GM21367 (cell line): ENCODE data around the gene USP17L25.
"Not testable (repeated sequence)": the region's sequence is repeated elsewhere in the genome, so short reads cannot be mapped to it uniquely, and the experiment has no call there.

Experiments
- ATAC-seq: cut with Tn5 transposase; IDR thresholded peaks from one replicate; pipeline ENCODE4 v1.9.1; 2021; ENCODE audit not compliant: unreplicated experiment

The USP17L25 gene, protein sequence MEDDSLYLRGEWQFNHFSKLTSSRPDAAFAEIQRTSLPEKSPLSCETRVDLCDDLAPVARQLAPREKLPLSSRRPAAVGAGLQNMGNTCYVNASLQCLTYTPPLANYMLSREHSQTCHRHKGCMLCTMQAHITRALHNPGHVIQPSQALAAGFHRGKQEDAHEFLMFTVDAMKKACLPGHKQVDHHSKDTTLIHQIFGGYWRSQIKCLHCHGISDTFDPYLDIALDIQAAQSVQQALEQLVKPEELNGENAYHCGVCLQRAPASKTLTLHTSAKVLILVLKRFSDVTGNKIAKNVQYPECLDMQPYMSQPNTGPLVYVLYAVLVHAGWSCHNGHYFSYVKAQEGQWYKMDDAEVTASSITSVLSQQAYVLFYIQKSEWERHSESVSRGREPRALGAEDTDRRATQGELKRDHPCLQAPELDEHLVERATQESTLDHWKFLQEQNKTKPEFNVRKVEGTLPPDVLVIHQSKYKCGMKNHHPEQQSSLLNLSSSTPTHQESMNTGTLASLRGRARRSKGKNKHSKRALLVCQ

DNA sequence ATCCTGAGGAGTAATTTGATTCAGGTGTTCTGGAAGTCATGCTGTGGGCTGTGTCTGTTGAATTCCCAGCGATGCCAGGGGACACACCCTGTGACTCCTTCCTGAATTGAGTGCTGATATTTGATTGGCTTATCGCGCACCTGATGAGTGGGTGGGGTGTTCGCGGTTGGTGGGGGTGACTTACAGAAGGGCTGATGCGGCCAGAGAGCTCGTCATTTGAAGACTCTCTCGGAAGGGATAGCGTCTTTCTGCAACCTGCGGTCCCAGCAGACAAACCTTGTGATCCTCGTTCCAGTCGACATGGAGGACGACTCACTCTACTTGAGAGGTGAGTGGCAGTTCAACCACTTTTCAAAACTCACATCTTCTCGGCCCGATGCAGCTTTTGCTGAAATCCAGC, at the start of gene USP17L25:
Gene USP17L25, plus strand, starts transcription at position 301 of the 400 bp plus-strand sequence. Its CDS starts 0 bp downstream, at position 301.
- ATAC-seq = not testable (repeated sequence)

DNA sequence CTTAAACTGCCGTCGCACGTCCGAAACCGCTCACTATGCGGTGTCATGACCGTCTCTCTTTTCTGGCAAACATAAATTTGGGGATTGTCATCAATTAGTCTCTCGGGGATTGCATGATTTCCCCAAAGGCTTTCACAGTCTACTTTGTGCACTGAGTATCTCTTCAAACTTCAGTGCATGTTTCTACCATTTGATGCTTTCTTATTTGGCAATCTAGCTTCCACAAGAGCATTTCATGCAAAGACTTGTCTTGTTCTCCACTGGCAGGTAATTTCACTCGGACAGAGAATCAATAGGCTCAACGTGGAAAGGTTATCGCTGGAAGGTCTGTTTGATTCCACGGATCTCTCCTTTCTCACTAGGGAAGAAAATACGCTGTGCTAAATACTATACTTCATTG, 5.5 kb upstream of the USP17L25 start:
- not testable (repeated sequence) for ATAC-seq

DNA sequence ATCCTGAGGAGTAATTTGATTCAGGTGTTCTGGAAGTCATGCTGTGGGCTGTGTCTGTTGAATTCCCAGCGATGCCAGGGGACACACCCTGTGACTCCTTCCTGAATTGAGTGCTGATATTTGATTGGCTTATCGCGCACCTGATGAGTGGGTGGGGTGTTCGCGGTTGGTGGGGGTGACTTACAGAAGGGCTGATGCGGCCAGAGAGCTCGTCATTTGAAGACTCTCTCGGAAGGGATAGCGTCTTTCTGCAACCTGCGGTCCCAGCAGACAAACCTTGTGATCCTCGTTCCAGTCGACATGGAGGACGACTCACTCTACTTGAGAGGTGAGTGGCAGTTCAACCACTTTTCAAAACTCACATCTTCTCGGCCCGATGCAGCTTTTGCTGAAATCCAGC, 4.8 kb upstream of the USP17L25 start, which contains the start of gene USP17L24:
Gene USP17L24, plus strand, starts transcription at position 301 of the 400 bp plus-strand sequence. Its CDS starts 0 bp downstream, at position 301.
- not testable (repeated sequence) for ATAC-seq

DNA sequence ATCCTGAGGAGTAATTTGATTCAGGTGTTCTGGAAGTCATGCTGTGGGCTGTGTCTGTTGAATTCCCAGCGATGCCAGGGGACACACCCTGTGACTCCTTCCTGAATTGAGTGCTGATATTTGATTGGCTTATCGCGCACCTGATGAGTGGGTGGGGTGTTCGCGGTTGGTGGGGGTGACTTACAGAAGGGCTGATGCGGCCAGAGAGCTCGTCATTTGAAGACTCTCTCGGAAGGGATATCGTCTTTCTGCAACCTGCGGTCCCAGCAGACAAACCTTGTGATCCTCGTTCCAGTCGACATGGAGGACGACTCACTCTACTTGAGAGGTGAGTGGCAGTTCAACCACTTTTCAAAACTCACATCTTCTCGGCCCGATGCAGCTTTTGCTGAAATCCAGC, 4.6 kb downstream of the USP17L25 start, which contains the start of gene USP17L26:
Gene USP17L26, plus strand, starts transcription at position 301 of the 400 bp plus-strand sequence. Its CDS starts 0 bp downstream, at position 301.
- ATAC-seq = not testable (repeated sequence)

DNA sequence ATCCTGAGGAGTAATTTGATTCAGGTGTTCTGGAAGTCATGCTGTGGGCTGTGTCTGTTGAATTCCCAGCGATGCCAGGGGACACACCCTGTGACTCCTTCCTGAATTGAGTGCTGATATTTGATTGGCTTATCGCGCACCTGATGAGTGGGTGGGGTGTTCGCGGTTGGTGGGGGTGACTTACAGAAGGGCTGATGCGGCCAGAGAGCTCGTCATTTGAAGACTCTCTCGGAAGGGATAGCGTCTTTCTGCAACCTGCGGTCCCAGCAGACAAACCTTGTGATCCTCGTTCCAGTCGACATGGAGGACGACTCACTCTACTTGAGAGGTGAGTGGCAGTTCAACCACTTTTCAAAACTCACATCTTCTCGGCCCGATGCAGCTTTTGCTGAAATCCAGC, 9.4 kb downstream of the USP17L25 start, which contains the start of gene USP17L5:
Gene USP17L5, plus strand, starts transcription at position 301 of the 400 bp plus-strand sequence. Its CDS starts 0 bp downstream, at position 301.
- ATAC-seq = not testable (repeated sequence)

DNA sequence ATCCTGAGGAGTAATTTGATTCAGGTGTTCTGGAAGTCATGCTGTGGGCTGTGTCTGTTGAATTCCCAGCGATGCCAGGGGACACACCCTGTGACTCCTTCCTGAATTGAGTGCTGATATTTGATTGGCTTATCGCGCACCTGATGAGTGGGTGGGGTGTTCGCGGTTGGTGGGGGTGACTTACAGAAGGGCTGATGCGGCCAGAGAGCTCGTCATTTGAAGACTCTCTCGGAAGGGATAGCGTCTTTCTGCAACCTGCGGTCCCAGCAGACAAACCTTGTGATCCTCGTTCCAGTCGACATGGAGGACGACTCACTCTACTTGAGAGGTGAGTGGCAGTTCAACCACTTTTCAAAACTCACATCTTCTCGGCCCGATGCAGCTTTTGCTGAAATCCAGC, 14.1 kb downstream of the USP17L25 start, which contains the start of gene USP17L27:
Gene USP17L27, plus strand, starts transcription at position 301 of the 400 bp plus-strand sequence. Its CDS starts 0 bp downstream, at position 301.
- not testable (repeated sequence) for ATAC-seq

DNA sequence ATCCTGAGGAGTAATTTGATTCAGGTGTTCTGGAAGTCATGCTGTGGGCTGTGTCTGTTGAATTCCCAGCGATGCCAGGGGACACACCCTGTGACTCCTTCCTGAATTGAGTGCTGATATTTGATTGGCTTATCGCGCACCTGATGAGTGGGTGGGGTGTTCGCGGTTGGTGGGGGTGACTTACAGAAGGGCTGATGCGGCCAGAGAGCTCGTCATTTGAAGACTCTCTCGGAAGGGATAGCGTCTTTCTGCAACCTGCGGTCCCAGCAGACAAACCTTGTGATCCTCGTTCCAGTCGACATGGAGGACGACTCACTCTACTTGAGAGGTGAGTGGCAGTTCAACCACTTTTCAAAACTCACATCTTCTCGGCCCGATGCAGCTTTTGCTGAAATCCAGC, 18.9 kb downstream of the USP17L25 start, which contains the start of gene USP17L28:
Gene USP17L28, plus strand, starts transcription at position 301 of the 400 bp plus-strand sequence. Its CDS starts 0 bp downstream, at position 301.
- not testable (repeated sequence) for ATAC-seq

DNA sequence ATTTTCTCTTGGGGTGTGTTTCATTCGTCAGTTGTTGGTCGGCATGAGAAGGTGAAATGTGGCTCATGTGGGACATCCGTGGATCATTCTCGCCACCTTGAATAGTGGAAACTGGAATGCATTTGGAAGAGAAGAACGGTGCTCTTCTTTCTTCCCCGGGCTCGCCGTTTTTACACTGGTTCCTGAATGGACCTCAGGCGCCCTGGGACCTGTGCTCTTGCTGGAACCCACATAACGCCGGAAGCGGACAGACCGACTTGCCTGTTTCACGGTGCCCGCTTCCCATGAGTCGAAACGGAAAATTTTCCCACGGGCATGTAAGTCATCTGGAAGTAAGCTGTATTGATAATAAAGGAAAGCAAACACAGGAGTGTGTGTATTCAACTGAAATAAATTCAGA, 21.2 kb downstream of the USP17L25 start:
- not testable (repeated sequence) for ATAC-seq

DNA sequence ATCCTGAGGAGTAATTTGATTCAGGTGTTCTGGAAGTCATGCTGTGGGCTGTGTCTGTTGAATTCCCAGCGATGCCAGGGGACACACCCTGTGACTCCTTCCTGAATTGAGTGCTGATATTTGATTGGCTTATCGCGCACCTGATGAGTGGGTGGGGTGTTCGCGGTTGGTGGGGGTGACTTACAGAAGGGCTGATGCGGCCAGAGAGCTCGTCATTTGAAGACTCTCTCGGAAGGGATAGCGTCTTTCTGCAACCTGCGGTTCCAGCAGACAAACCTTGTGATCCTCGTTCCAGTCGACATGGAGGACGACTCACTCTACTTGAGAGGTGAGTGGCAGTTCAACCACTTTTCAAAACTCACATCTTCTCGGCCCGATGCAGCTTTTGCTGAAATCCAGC, 23.6 kb downstream of the USP17L25 start, which contains the start of gene USP17L29:
Gene USP17L29, plus strand, starts transcription at position 301 of the 400 bp plus-strand sequence. Its CDS starts 0 bp downstream, at position 301.
- not testable (repeated sequence) for ATAC-seq

DNA sequence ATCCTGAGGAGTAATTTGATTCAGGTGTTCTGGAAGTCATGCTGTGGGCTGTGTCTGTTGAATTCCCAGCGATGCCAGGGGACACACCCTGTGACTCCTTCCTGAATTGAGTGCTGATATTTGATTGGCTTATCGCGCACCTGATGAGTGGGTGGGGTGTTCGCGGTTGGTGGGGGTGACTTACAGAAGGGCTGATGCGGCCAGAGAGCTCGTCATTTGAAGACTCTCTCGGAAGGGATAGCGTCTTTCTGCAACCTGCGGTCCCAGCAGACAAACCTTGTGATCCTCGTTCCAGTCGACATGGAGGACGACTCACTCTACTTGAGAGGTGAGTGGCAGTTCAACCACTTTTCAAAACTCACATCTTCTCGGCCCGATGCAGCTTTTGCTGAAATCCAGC, 33.1 kb downstream of the USP17L25 start, which contains the start of gene USP17L30:
Gene USP17L30, plus strand, starts transcription at position 301 of the 400 bp plus-strand sequence. Its CDS starts 0 bp downstream, at position 301.
- not testable (repeated sequence) for ATAC-seq

DNA sequence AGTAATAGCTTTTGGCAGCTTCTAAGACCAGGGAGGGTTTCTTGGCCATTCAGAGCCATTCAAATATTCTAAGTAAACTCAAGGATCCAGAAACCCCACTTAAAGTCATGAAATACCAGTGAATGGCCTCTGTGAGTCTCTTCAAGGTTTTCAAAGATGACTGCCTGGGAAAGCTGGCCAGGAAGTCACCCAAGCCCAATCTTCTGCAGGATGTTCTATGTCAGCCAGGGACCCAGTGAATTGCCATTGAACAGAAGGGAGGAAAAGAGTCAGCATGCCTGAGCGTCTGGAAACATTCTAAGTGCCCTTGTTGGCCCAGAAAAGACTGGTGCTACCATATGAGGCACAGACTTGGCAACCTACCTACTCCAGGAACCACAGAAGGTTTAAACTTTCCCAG, 50.2 kb downstream of the USP17L25 start:
- not testable (repeated sequence) for ATAC-seq
